ENCODE measurements around the gene CHAD. TPM values are rescaled to one million over a fixed set of nuclear protein-coding genes. Genes with fewer than 3 reads are reported as not detected.

Gene CHAD
- total RNA-seq, 2 experiments from 2014 or later = not detected

DNA sequence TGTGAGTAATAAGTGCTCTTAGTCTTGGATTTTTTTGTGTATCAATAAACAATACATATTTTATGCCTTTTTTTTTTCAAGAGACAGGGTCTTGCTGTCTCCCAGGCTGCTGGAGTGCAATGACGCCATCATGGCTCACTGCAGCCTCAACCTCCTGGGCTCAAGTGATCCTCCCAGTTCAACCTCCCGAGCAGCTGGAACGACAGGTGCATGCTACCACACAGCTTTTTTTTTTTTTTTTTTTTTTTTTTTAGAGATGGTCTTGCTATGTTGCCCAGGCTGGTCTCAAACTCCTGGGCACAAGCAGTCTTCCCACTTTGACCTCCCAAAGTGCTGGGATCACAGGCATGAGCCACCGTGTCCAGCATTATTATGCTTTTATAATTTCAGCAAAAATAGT, 29.7 kb downstream of the CHAD start:
- no peaks in the 10 kb centered on the region for H3K9me2 ChIP-seq (ENCODE audit: insufficient read depth, low read length)
- BruUV-seq (replicated peaks) = no TSS peak
- TF ChIP-seq EZH2phosphoT487 (IDR thresholded peaks at IDR 0.05; ENCODE audit: borderline replicate concordance, low read depth, low read length) = no peak
- TF ChIP-seq, protein P1, sequence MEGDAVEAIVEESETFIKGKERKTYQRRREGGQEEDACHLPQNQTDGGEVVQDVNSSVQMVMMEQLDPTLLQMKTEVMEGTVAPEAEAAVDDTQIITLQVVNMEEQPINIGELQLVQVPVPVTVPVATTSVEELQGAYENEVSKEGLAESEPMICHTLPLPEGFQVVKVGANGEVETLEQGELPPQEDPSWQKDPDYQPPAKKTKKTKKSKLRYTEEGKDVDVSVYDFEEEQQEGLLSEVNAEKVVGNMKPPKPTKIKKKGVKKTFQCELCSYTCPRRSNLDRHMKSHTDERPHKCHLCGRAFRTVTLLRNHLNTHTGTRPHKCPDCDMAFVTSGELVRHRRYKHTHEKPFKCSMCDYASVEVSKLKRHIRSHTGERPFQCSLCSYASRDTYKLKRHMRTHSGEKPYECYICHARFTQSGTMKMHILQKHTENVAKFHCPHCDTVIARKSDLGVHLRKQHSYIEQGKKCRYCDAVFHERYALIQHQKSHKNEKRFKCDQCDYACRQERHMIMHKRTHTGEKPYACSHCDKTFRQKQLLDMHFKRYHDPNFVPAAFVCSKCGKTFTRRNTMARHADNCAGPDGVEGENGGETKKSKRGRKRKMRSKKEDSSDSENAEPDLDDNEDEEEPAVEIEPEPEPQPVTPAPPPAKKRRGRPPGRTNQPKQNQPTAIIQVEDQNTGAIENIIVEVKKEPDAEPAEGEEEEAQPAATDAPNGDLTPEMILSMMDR (conservative IDR thresholded peaks at IDR 0.05; ENCODE audit: low read length) = no peak
- no peak overlapping the region for H3K4me3 ChIP-seq (ENCODE audit: low read depth, low read length, poor library complexity, severe bottlenecking)
- ChIA-PET CTCF (ENCODE audit: unreplicated experiment) (no interaction called here), POLR2A (interaction anchor here (0.6 kb wide), 1 partner anchor 55 kb away, joined by 3 read pairs; no protein-coding TSS in a partner anchor)
- H3K4me2 ChIP-seq (ENCODE audit: low read length) = no peak overlapping the region
- H4K20me1 ChIP-seq (ENCODE audit: insufficient read depth, low read length) = no peaks in the 10 kb centered on the region
- no peaks in the 10 kb centered on the region for H3K9me3 ChIP-seq (ENCODE audit: low read length)
- no peak for DNase-seq (ENCODE audit: low spot score)
- no peaks in the 10 kb centered on the region for H3K4me1 ChIP-seq (ENCODE audit: insufficient read depth, low read length, poor library complexity, severe bottlenecking)
- H3K36me3 ChIP-seq (ENCODE audit: insufficient read depth, low read length) = peaks cover 3% of the 10 kb centered on the region; the same call in 1 of the 2 replicates
- H2AFZ ChIP-seq (ENCODE audit: low read length) = no peak overlapping the region
- H3K27ac ChIP-seq (ENCODE audit: low read depth, low read length, poor library complexity, severe bottlenecking) = no peak overlapping the region
- H3K79me2 ChIP-seq (ENCODE audit: insufficient read depth, low read depth, low read length) = no peaks in the 10 kb centered on the region
- intact Hi-C loops (cut with micrococcal nuclease; ENCODE audit: unreplicated experiment) = no loop called here

DNA sequence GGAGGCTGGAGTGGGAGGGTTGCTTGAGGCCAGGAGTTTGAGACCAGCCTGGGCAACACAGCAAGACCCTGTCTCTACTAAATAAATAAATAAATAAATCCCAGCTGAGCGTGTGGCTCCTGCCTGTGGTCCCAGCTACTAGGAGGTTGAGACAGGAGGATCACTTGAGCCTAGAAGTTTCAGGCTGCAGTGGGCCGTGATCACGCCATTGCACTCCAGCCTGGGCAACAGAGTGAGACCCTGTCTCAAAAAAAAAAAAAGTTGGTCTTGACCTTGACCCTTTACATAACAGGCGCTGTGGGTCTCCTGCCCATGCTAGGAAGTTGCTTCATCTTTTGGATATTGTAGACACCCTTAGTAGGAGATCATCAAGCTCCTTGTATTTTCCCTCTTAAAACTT, 31.3 kb downstream of the CHAD start:
- Histone ChIP-seq H3K4me3 (ENCODE audit: low read depth, low read length, poor library complexity, severe bottlenecking) (no peak overlapping the region), H4K20me1 (ENCODE audit: insufficient read depth, low read length) (no peaks in the 10 kb centered on the region), H3K9me2 (ENCODE audit: insufficient read depth, low read length) (no peaks in the 10 kb centered on the region), H3K9me3 (ENCODE audit: low read length) (no peaks in the 10 kb centered on the region), H3K79me2 (ENCODE audit: insufficient read depth, low read depth, low read length) (no peaks in the 10 kb centered on the region), H3K27ac (ENCODE audit: low read depth, low read length, poor library complexity, severe bottlenecking) (no peak overlapping the region), H3K36me3 (ENCODE audit: insufficient read depth, low read length) (peaks cover 3% of the 10 kb centered on the region; the same call in 1 of the 2 replicates), H3K4me1 (ENCODE audit: insufficient read depth, low read length, poor library complexity, severe bottlenecking) (no peaks in the 10 kb centered on the region), H2AFZ (ENCODE audit: low read length) (no peak overlapping the region), H3K4me2 (ENCODE audit: low read length) (no peak overlapping the region)
- POLR2A ChIA-PET = interaction anchor here (0.6 kb wide), 1 partner anchor 216 kb away, joined by 5 read pairs; no protein-coding TSS in a partner anchor
- BruUV-seq (replicated peaks) = no TSS peak
- no peak for DNase-seq (ENCODE audit: low spot score)
- TF ChIP-seq, protein P1 (conservative IDR thresholded peaks at IDR 0.05; ENCODE audit: low read length) = no peak
- no peak for TF ChIP-seq EZH2phosphoT487 (IDR thresholded peaks at IDR 0.05; ENCODE audit: borderline replicate concordance, low read depth, low read length)
- intact Hi-C loops (cut with micrococcal nuclease; ENCODE audit: unreplicated experiment) = no loop called here
- CTCF ChIA-PET (ENCODE audit: unreplicated experiment) = interaction anchor here (1.0 kb wide), 1 partner anchor 75 kb away, joined by 4 read pairs; no protein-coding TSS in a partner anchor

DNA sequence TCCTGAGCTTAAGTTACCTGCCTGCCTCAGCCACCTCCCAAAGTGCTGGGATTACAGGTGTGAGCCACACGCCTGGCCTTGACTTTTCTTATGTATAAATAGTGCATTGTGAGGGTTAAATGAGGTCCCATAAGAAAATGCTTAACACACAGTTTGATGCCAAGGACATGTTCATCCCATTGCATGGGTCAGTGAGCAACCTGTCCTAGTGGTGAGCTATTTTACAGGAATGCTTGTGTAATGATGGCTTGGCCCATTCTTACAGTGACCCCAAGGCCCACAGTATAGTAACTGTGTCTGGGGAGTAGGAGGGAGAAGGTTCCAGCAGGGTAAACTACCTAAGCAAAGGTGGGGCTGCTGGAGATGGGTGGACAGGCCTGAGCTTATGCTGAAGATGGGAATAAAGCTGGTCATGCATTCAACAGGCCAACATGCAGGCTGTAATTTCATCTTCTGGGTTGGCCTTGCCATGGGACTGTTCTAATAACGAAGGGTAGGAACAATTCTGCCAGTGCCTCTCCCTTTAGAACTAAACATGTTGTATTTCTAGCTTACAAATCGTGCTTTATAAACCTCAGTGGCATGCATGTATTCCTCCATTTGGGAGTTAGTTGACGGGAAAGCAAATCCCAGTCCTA, 36.4 kb downstream of the CHAD start:
- ChIA-PET CTCF (ENCODE audit: unreplicated experiment) (interaction anchor here (0.6 kb wide), 1 partner anchor 232 kb away, joined by 4 read pairs; no protein-coding TSS in a partner anchor), POLR2A (interaction anchor here (1.1 to 1.7 kb wide), 2 partner anchors 11 to 13 kb away, joined by 3 to 7 read pairs; no protein-coding TSS in a partner anchor)
- DNase-seq (ENCODE audit: low spot score) = no peak
- no peak overlapping the region for H3K4me2 ChIP-seq (ENCODE audit: low read length)
- no peaks in the 10 kb centered on the region for H3K9me3 ChIP-seq (ENCODE audit: low read length)
- no TSS peak for BruUV-seq (replicated peaks)
- H3K79me2 ChIP-seq (ENCODE audit: insufficient read depth, low read depth, low read length) = no peaks in the 10 kb centered on the region
- H4K20me1 ChIP-seq (ENCODE audit: insufficient read depth, low read length) = no peaks in the 10 kb centered on the region
- peaks cover 3% of the 10 kb centered on the region; the same call in 1 of the 2 replicates for H3K36me3 ChIP-seq (ENCODE audit: insufficient read depth, low read length)
- H3K4me1 ChIP-seq (ENCODE audit: insufficient read depth, low read length, poor library complexity, severe bottlenecking) = peaks cover 8% of the 10 kb centered on the region
- intact Hi-C loops (cut with micrococcal nuclease; ENCODE audit: unreplicated experiment) = no loop called here
- TF ChIP-seq, protein P1 (conservative IDR thresholded peaks at IDR 0.05; ENCODE audit: low read length) = no peak
- TF ChIP-seq EZH2phosphoT487 (IDR thresholded peaks at IDR 0.05; ENCODE audit: borderline replicate concordance, low read depth, low read length) = no peak
- H3K4me3 ChIP-seq (ENCODE audit: low read depth, low read length, poor library complexity, severe bottlenecking) = no peak overlapping the region
- no peak overlapping the region for H2AFZ ChIP-seq (ENCODE audit: low read length)
- H3K27ac ChIP-seq (ENCODE audit: low read depth, low read length, poor library complexity, severe bottlenecking) = no peak overlapping the region
- H3K9me2 ChIP-seq (ENCODE audit: insufficient read depth, low read length) = no peaks in the 10 kb centered on the region
